Heart right ventricle (tissue), 16 donors: ENCODE results near the gene GPR155. TPM values are rescaled to one million over a fixed set of nuclear protein-coding genes. Genes with fewer than 3 reads are reported as not detected.
"Not testable (repeated sequence)": the region's sequence is repeated elsewhere in the genome, so short reads cannot be mapped to it uniquely, and the experiment has no call there.

Source experiments
- ATAC-seq, 8 donors: fragments of 200-7000 bp; cut with Tn5 transposase; one replicate each; pipeline ENCODE4 v1.9.1; 2020; ENCODE audit warnings: mild to moderate bottlenecking in 8 of 8, moderate library complexity in 8 of 8, moderate number of reproducible peaks in 1 of 8
- DNase-seq, 2 donors: peaks; one replicate each; pipeline ENCODE4 v3.0.0-alpha.2; 2020
- H3K27ac ChIP-seq, 10 donors: fragments of 200-600 bp; sonication (generic) in 2 of 10; one replicate each; pipeline versions ENCODE4 v1.5.0 to v1.8.0; 2020 to 2022; ENCODE audit warnings: mild to moderate bottlenecking in 3 of 10
- H3K27me3 ChIP-seq, 7 donors: fragments of 200-600 bp; one replicate each; pipeline ENCODE4 v1.8.0; 2021 to 2022; ENCODE audit warnings: mild to moderate bottlenecking in 2 of 7
- H3K36me3 ChIP-seq, 9 donors: fragments of 200-600 bp; sonication (generic) in 1 of 9; one replicate each; pipeline versions ENCODE4 v1.5.0 to v1.8.0; 2020 to 2022; ENCODE audit warnings: mild to moderate bottlenecking in 2 of 9
- H3K4me1 ChIP-seq, 9 donors: fragments of 200-600 bp; sonication (generic) in 1 of 9; one replicate each; pipeline versions ENCODE4 v1.5.0 to v1.8.0; 2020 to 2022; ENCODE audit warnings: mild to moderate bottlenecking in 4 of 9
- H3K4me3 ChIP-seq, 10 donors: fragments of 200-600 bp; sonication (generic) in 2 of 10; one replicate each; pipeline versions ENCODE4 v1.5.0 to v1.8.0; 2020 to 2022; ENCODE audit warnings: mild to moderate bottlenecking in 7 of 10, moderate library complexity in 2 of 10
- H3K9me3 ChIP-seq, 11 donors: fragments of 200-600 bp in 10 of 11; sonication (generic) in 2 of 11; one replicate each; pipeline versions ENCODE4 v1.5.0 to v1.8.0; 2013 to 2022; ENCODE audit warnings: mild to moderate bottlenecking in 2 of 11, control low read depth in 1 of 11, moderate library complexity in 1 of 11
- CTCF ChIP-seq, 9 donors: fragments of 200-600 bp; sonication (generic) in 2 of 9; IDR thresholded peaks; one replicate each; pipeline versions ENCODE4 v1.5.0 to v1.8.0; 2021 to 2022; ENCODE audit warnings: antibody characterized with exemption in 9 of 9, mild to moderate bottlenecking in 5 of 9, moderate library complexity in 1 of 9
- WGBS, 2 donors: extraction: QIAGEN DNeasy Blood & Tissue Kit; methylation state at CpG; one replicate each; pipeline ENCODE4 v1.1.7; 2013; ENCODE audit warnings: inconsistent platforms in 1 of 2; 5-methylcytosine and 5-hydroxymethylcytosine counted together
- intact Hi-C, 10 donors: fragments of 100-400 bp; cut with DNase I; formaldehyde crosslinking; loops; one replicate each; pipeline versions ENCODE4 v1.11.1 to v1.14.2; 2022
- polyA plus RNA-seq, 2 donors: library from polyadenylated mRNA; stranded (reverse); fragments of 200-250 nt; gene quantifications; one replicate each; pipeline ENCODE4 v1.2.3, GENCODE V29; 2013
- total RNA-seq, 10 donors: library from RNA; stranded (reverse); fragmentation: NEBNext Ultra II Directional in 3 of 10; extraction: Animal tissue kit (Norgen Biotek cat#: 25700) in 3 of 10; gene quantifications; one replicate each; pipeline versions ENCODE4 v1.2.1 to v1.2.4, GENCODE V29; 2021 to 2023
- donor health status: Arrhythmogenic right ventricular cardiomyopathy.
- donor health status: ischemic (EF 13 %, LVEDD 7.1; RV severe dilation, severe dysfunction).
- donor health status: healthy with polysubstance abuse.
- donor health status: DM: no; HTN: yes; CAD: no.
- donor health status: DM: no; HTN: no; CAD: no.
- donor health status: ischemic (EF 25% LVEDD 6.9; RV normal size, moderate dysfunction).
- donor health status: ischemic (EF 25% LVEDD 5.7; RV mildly dilated, moderate dysfunction).
- donor health status: healthy.
- donor health status: DM: yes; HTN: yes; CAD: no.
- donor health status: Ischemic cardiomyopathy.
- donor health status: ischemic (EF 35%, LVEDD 5.7; RV mildly dilated, moderate dysfunction).
- donor health status: nonischemic (EF 11% LVEDD 7.7; RV severe dilation, severe dysfunction).
- donor health status: DM: yes; HTN: yes; CAD: no.
- donor health status: PGD.
- donor health status: ischemic (EF 29% LVEDD 5.4; RV normal size, mild dysfunction).
- donor health status: nonischemic (EF 23%, LVEDD 6.1; RV moderate dilation, normal function).

Gene GPR155
- total and polyA plus RNA-seq, 12 donors = 2.3 to 17.9 (median 13.2) TPM

GRCh38 chr2:174490051-174490450 is 3.2 kb upstream of the GPR155 start:
- WGBS, 2 donors = 88 to 89% methylated on average over 3 of the region's 3 CpGs
- Histone ChIP-seq H3K4me1 (peaks cover 0 to 39% (median 6%) of the 10 kb centered on the region in 9 donors), H3K36me3 (no peaks in the 10 kb centered on the region), H3K4me3 (no peak overlapping the region), H3K27me3 (no peaks in the 10 kb centered on the region), H3K27ac (peak overlapping the region in 1 of 10 donors; percentile 56), H3K9me3 (no peaks in the 10 kb centered on the region)
- DNase-seq (no peak), ATAC-seq (no peak)
- intact Hi-C loops = no loop called here
- no peak for TF ChIP-seq CTCF (IDR thresholded peaks at IDR 0.05)

- Histone ChIP-seq H3K27ac (peak overlapping the region in 1 of 10 donors; percentile 56), H3K4me1 (peaks cover 0 to 43% (median 6%) of the 10 kb centered on the region in 9 donors)
- intact Hi-C loops = loop anchor here in 3 of 10 donors (5.0 to 10.0 kb wide), 3 partner anchors 73 to 113 kb away; partner anchors contain the start of gene WIPF1 (in 1 of the 3)
- not testable (repeated sequence) for DNase-seq, H3K9me3 ChIP-seq, H3K36me3 ChIP-seq, H3K27me3 ChIP-seq, ATAC-seq, H3K4me3 ChIP-seq
- WGBS, 2 donors = 92 to 95% methylated on average over 7 of the region's 10 CpGs
These were observed 2.7 kb upstream of the GPR155 start for GRCh38 chr2:174489520-174489919.

GRCh38 chr2:174487820-174488162 is 962 bp upstream of the GPR155 start:
- peak overlapping the region; percentile 84 to 96 (median 91) for H3K27ac ChIP-seq
- WGBS, 2 donors = 95% methylated on average over 8 of the region's 8 CpGs

GRCh38 chr2:174487108-174487819 is 435 bp upstream of the GPR155 start:
- no peaks in the 10 kb centered on the region for H3K27me3 ChIP-seq
- H3K27ac ChIP-seq = peak overlapping the region; percentile 84 to 96 (median 91)
- TF ChIP-seq CTCF (IDR thresholded peaks at IDR 0.05) = no peak
- peaks cover 0 to 30% (median 10%) of the 10 kb centered on the region in 9 donors for H3K4me1 ChIP-seq
- intact Hi-C loops = loop anchor here in 3 of 10 donors (5.0 to 10.0 kb wide), 3 partner anchors 75 to 115 kb away; partner anchors contain the start of gene WIPF1 (in 1 of the 3)
- peak overlapping the region; percentile 68 to 99 (median 84) for H3K4me3 ChIP-seq
- H3K36me3 ChIP-seq = peaks cover 0 to 7% (median 0%) of the 10 kb centered on the region in 9 donors
- H3K9me3 ChIP-seq = no peaks in the 10 kb centered on the region
- 2 to 3% methylated on average over 27 to 36 of the region's 36 CpGs for WGBS, 2 donors
- peak; percentile 100 for DNase-seq
- ATAC-seq = peak; percentile 98 to 99 (median 99)

More at GRCh38 chr2:174487820-174488162, 962 bp upstream of the GPR155 start:
- no peak for TF ChIP-seq CTCF (IDR thresholded peaks at IDR 0.05)
- peak overlapping the region; percentile 32 to 99 (median 82) for H3K4me3 ChIP-seq
- DNase-seq (no peak), ATAC-seq (no peak)
- intact Hi-C loops = loop anchor here in 3 of 10 donors (5.0 to 10.0 kb wide), 3 partner anchors 75 to 115 kb away; partner anchors contain the start of gene WIPF1 (in 1 of the 3)
- no peaks in the 10 kb centered on the region for H3K9me3 ChIP-seq
- no peaks in the 10 kb centered on the region for H3K27me3 ChIP-seq
- peaks cover 0 to 36% (median 10%) of the 10 kb centered on the region in 9 donors for H3K4me1 ChIP-seq
- H3K36me3 ChIP-seq = peaks cover 0 to 2% (median 0%) of the 10 kb centered on the region in 9 donors
